ENCODE results near the gene HS3ST4.

HS3ST4 gene

GRCh38 chr16:25828510-25828909, 136.8 kb downstream of the HS3ST4 start:
- DNase-seq: no peak

GRCh38 chr16:25832291-25832690, 140.5 kb downstream of the HS3ST4 start:
- no peak for DNase-seq

GRCh38 chr16:25834101-25834500, 142.3 kb downstream of the HS3ST4 start:
- DNase-seq: no peak

- DNase-seq: no peak
Measured at GRCh38 chr16:25835126-25835525, 143.4 kb downstream of the HS3ST4 start.

- DNase-seq: no peak
Measured at GRCh38 chr16:25838724-25839186, 147.0 kb downstream of the HS3ST4 start.

- DNase-seq: no peak
Measured at GRCh38 chr16:25841761-25842160, 150.0 kb downstream of the HS3ST4 start.

- no peak for DNase-seq
Measured at GRCh38 chr16:25845901-25846300, 154.1 kb downstream of the HS3ST4 start.

- DNase-seq: no peak
Measured at GRCh38 chr16:25854141-25854540, 162.4 kb downstream of the HS3ST4 start.

- no peak for DNase-seq
Measured at GRCh38 chr16:25855063-25855462, 163.3 kb downstream of the HS3ST4 start.

- DNase-seq: no peak
Measured at GRCh38 chr16:25855818-25856217, 164.1 kb downstream of the HS3ST4 start.

GRCh38 chr16:25859645-25860044, 167.9 kb downstream of the HS3ST4 start:
- no peak for DNase-seq

- no peak for DNase-seq
Measured at GRCh38 chr16:25867041-25867440, 175.3 kb downstream of the HS3ST4 start.

- no peak for DNase-seq
Measured at GRCh38 chr16:25868106-25868505, 176.3 kb downstream of the HS3ST4 start.

- DNase-seq: no peak
Measured at GRCh38 chr16:25868706-25869370, 177.1 kb downstream of the HS3ST4 start.

- no peak for DNase-seq
Measured at GRCh38 chr16:25872369-25873070, 180.8 kb downstream of the HS3ST4 start.

- no peak for DNase-seq
Measured at GRCh38 chr16:25874196-25874595, 182.4 kb downstream of the HS3ST4 start.

GRCh38 chr16:25875956-25876598, 184.3 kb downstream of the HS3ST4 start:
- DNase-seq: no peak

- DNase-seq: no peak
Measured at GRCh38 chr16:25877103-25877502, 185.3 kb downstream of the HS3ST4 start.

GRCh38 chr16:25886598-25886997, 194.8 kb downstream of the HS3ST4 start:
- no peak for DNase-seq

GRCh38 chr16:25888868-25889267, 197.1 kb downstream of the HS3ST4 start:
- DNase-seq: no peak

GRCh38 chr16:25893332-25893731, 201.6 kb downstream of the HS3ST4 start:
- DNase-seq: no peak

- DNase-seq: no peak
Measured at GRCh38 chr16:25894093-25894492, 202.3 kb downstream of the HS3ST4 start.

GRCh38 chr16:25895380-25895779, 203.6 kb downstream of the HS3ST4 start:
- no peak for DNase-seq

GRCh38 chr16:25896411-25896810, 204.7 kb downstream of the HS3ST4 start:
- no peak for DNase-seq
